Small intestine (tissue), 7 donors: ENCODE data around the gene UMODL1. TPM values are rescaled to one million over a fixed set of nuclear protein-coding genes. Genes with fewer than 3 reads are reported as not detected.

Experiments
- DNase-seq, 2 donors: peaks; one replicate each; pipeline versions ENCODE4 v3.0.0 to v3.0.0-alpha.2; 2013
- FAIRE-seq: peaks from 2 replicates; lab custom pipeline; 2012; peaks lifted over from hg19 to GRCh38; lab: Jason Lieb, UNC
- H3K27ac ChIP-seq, 3 donors: one replicate each; pipeline ENCODE4 v1.5.1; 2013; ENCODE audit warnings: low read length in 2 of 3, mild to moderate bottlenecking in 2 of 3, control low read depth in 1 of 3, inconsistent platforms in 1 of 3, low read depth in 1 of 3, moderate library complexity in 1 of 3
- H3K27me3 ChIP-seq, 3 donors: one replicate each; pipeline ENCODE4 v1.6.1; 2013; ENCODE audit warnings: low read length in 3 of 3, inconsistent platforms in 1 of 3; ENCODE audit not compliant: control insufficient read depth in 3 of 3, insufficient read depth in 3 of 3
- H3K36me3 ChIP-seq, 3 donors: one replicate each; pipeline ENCODE4 v1.6.1; 2013; ENCODE audit warnings: low read length in 3 of 3, inconsistent platforms in 1 of 3, low read depth in 1 of 3, mild to moderate bottlenecking in 1 of 3, moderate library complexity in 1 of 3; ENCODE audit not compliant: control insufficient read depth in 3 of 3, insufficient read depth in 2 of 3
- H3K4me1 ChIP-seq, 3 donors: one replicate each; pipeline ENCODE4 v1.6.1; 2013; ENCODE audit warnings: low read length in 2 of 3, inconsistent platforms in 1 of 3, low read depth in 1 of 3, mild to moderate bottlenecking in 1 of 3, moderate library complexity in 1 of 3; ENCODE audit not compliant: control insufficient read depth in 3 of 3, insufficient read depth in 2 of 3
- H3K4me3 ChIP-seq, 3 donors: one replicate each; pipeline ENCODE4 v1.5.1; 2013; ENCODE audit warnings: low read length in 3 of 3, control low read depth in 1 of 3, inconsistent platforms in 1 of 3, low read depth in 1 of 3, mild to moderate bottlenecking in 1 of 3, moderate library complexity in 1 of 3
- H3K9me3 ChIP-seq, 2 donors: one replicate each; pipeline ENCODE4 v1.6.1; 2013; ENCODE audit warnings: low read depth in 1 of 2, low read length in 1 of 2; ENCODE audit not compliant: control insufficient read depth in 2 of 2, insufficient read depth in 1 of 2
- WGBS, 3 donors: extraction: QIAGEN DNeasy Blood & Tissue Kit; methylation state at CpG; one replicate each; pipeline ENCODE4 v1.1.7; 2013; 5-methylcytosine and 5-hydroxymethylcytosine counted together
- polyA plus RNA-seq, 4 donors: library from polyadenylated mRNA; stranded (reverse) in 3 of 4; unstranded in 1 of 4; fragments of 200-250 nt in 3 of 4; fragments of 120-200 nt in 1 of 4; gene quantifications; one replicate each; pipeline versions ENCODE4 v1.2.1 to v1.2.3, GENCODE V29; 2013
- donor health status: healthy with polysubstance abuse.
- donor health status: control.
- donor health status: control.
- donor health status: Bipolar disorder and iron deficiency.
- donor health status: healthy.

UMODL1 gene
- polyA plus RNA-seq, 4 donors, result 0.43 to 0.67 (median 0.44) TPM; not detected in 1

- DNase-seq (no peak), FAIRE-seq (no peak)
- H3K4me1 ChIP-seq, result peaks cover 0 to 5% (median 0%) of the 10 kb centered on the region in 3 donors
- no peaks in the 10 kb centered on the region for H3K36me3 ChIP-seq
- H3K9me3 ChIP-seq, result peaks cover 0 to 3% of the 10 kb centered on the region in 2 donors
- 91 to 93% (median 92%) methylated on average over 6 of the region's 6 CpGs for WGBS, 3 donors
- H3K27me3 ChIP-seq, result no peaks in the 10 kb centered on the region
- H3K4me3 ChIP-seq, result no peak overlapping the region
- H3K27ac ChIP-seq, result no peak overlapping the region
Observed at GRCh38 chr21:42183374-42184266, 112.5 kb downstream of the UMODL1 start.

DNA sequence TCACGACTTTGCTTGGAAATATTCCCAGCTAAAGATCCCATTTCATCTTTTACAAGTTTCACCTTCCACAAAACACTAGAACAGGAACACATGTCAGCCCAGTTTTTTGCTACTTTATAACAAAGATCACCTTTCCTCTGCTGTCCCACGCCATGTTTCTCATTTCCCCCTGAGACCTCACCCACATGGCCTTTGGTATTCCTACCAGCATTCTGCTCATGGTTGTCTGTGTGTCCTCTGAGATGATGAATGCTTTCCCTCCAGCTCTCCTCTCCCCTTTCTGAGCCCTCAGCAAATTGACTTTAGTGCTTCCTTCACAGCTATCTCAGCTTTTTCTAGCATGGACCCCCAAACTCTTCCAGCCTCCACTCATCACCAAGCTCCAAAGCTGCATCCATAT lies 115.5 kb downstream of the UMODL1 start:
- WGBS, 3 donors, result 76 to 80% (median 79%) methylated on average over 2 of the region's 2 CpGs
- DNase-seq (no peak), FAIRE-seq (no peak)
- no peaks in the 10 kb centered on the region for H3K27me3 ChIP-seq
- H3K27ac ChIP-seq, result peak overlapping the region in 1 of 3 donors; percentile 17
- peaks cover 0 to 5% (median 0%) of the 10 kb centered on the region in 3 donors for H3K4me1 ChIP-seq
- H3K36me3 ChIP-seq, result no peaks in the 10 kb centered on the region
- H3K9me3 ChIP-seq, result peaks cover 0 to 3% of the 10 kb centered on the region in 2 donors
- no peak overlapping the region for H3K4me3 ChIP-seq

DNA sequence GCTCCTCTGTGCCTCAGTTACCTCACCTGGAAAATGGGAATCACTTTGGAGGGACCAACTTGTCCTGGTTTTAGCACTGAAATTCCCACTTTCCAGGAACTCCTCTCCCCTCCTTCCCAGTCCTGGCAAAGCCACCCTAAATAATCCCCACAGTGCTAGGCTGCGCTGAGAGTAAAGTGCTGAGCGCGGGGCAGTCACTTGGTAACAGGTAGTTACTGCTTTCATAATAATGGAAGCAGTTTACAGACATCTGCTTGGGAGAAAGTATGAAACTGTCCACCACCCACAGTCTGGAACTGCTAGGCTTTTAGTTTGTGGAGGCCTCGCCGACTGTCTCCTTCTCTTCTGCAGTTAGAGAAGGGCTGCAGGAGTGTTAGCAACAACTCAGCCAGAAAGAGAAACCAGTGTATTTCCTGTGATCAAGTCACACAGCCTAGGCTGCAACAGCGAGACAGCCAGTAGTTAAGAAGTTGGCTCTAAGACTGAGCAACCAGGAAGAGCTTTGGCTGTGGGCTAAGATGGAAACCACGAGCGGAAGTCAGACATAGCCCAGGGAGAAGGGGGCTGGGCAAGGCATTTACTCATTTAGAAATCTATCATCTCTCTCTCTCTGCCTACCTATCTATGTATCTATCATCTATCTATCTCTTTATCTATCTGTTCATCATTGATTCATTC lies 117.0 kb downstream of the UMODL1 start:
- Histone ChIP-seq H3K4me3 (no peak overlapping the region), H3K4me1 (peaks cover 0 to 5% (median 0%) of the 10 kb centered on the region in 3 donors), H3K9me3 (peaks cover 0 to 3% of the 10 kb centered on the region in 2 donors), H3K27me3 (no peaks in the 10 kb centered on the region), H3K27ac (peak overlapping the region; percentile 19 to 82 (median 72)), H3K36me3 (no peaks in the 10 kb centered on the region)
- FAIRE-seq, result no peak
- peak in 1 of 2 donors; percentile 69 for DNase-seq
- 47 to 77% (median 61%) methylated on average over 8 of the region's 8 CpGs for WGBS, 3 donors

DNA sequence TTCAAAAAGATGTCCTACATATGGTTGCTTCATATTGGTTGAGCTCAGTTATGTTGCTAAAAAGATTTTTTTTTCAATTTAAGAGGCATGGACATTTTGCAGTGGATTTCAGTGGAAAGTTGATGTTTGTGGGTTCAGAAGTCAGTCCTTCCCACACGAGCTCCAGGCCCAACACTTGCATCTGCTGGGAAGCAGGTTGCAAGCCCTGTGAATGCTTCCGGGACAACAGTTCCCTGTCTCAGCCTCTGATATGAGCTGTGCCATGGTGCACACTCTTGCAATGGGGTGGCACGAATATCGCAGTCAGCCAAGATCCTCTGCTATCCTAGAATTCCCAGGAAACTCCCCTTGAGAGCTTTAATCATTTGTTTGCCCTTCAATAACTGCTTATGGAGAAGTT lies 117.5 kb downstream of the UMODL1 start:
- H3K4me3 ChIP-seq, result no peak overlapping the region
- H3K4me1 ChIP-seq, result peaks cover 0 to 5% (median 0%) of the 10 kb centered on the region in 3 donors
- peaks cover 0 to 3% of the 10 kb centered on the region in 2 donors for H3K9me3 ChIP-seq
- no peak for FAIRE-seq
- H3K27ac ChIP-seq, result no peak overlapping the region
- DNase-seq, result no peak
- H3K27me3 ChIP-seq, result no peaks in the 10 kb centered on the region
- H3K36me3 ChIP-seq, result no peaks in the 10 kb centered on the region
- 70 to 79% (median 78%) methylated on average over 4 of the region's 4 CpGs for WGBS, 3 donors

GRCh38 chr21:42189431-42189830 lies 118.3 kb downstream of the UMODL1 start:
- H3K36me3 ChIP-seq, result no peaks in the 10 kb centered on the region
- no peak overlapping the region for H3K27ac ChIP-seq
- no peaks in the 10 kb centered on the region for H3K27me3 ChIP-seq
- peaks cover 0 to 5% (median 0%) of the 10 kb centered on the region in 3 donors for H3K4me1 ChIP-seq
- no peak overlapping the region for H3K4me3 ChIP-seq
- H3K9me3 ChIP-seq, result peaks cover 0 to 3% of the 10 kb centered on the region in 2 donors
- FAIRE-seq (no peak), DNase-seq (no peak)
- WGBS, 3 donors, result 42 to 97% (median 89%) methylated on average over 1 of the region's 1 CpG

GRCh38 chr21:42189860-42190485 lies 118.9 kb downstream of the UMODL1 start:
- Histone ChIP-seq H3K9me3 (peaks cover 0 to 3% of the 10 kb centered on the region in 2 donors), H3K4me3 (no peak overlapping the region), H3K4me1 (peaks cover 0 to 5% (median 0%) of the 10 kb centered on the region in 3 donors), H3K27ac (no peak overlapping the region), H3K36me3 (no peaks in the 10 kb centered on the region), H3K27me3 (no peaks in the 10 kb centered on the region)
- no peak for DNase-seq
- WGBS, 3 donors, result 73 to 83% (median 79%) methylated on average over 11 of the region's 11 CpGs
- no peak for FAIRE-seq

DNA sequence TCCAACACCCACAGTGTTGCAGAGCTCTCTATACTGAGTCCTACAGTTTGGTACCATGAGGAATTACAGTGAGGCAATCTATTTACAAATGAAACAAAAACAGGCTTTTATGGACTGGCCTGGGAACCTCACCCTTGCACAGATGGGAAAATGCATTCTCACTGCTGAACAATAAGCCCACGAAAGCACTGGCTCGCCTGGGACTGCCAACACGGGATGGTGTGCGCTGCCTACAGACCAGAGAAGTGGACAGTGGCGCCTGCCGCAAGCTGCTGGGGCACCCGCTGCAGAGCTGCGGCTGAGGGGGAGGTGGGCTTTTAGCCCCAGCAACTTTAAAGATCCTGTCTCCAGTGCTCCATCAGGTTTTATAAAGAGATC lies 119.4 kb downstream of the UMODL1 start:
- Histone ChIP-seq H3K9me3 (peaks cover 0 to 3% of the 10 kb centered on the region in 2 donors), H3K4me3 (no peak overlapping the region), H3K27ac (no peak overlapping the region), H3K36me3 (no peaks in the 10 kb centered on the region), H3K4me1 (peaks cover 0 to 5% (median 0%) of the 10 kb centered on the region in 3 donors), H3K27me3 (no peaks in the 10 kb centered on the region)
- FAIRE-seq, result no peak
- no peak for DNase-seq
- 90 to 95% (median 92%) methylated on average over 8 of the region's 8 CpGs for WGBS, 3 donors

DNA sequence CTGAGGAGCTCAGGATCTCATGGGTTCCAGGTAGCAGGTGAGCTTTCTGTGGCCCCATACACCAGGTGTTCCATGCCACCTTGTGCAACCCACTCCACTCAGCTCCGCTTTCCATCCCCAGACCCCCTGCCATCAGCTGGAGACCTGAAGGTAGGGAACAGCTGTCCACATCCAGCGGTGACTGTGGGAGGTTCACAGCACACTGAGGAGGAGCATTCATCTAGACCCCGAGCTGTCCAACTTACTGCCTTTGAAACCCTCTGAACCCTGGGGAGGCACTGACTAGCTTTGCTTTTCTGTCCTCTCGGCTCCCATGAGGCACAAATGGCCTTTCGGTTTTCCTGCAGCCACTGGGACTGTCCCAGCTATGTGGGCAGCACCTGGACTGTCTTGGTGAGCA lies 119.9 kb downstream of the UMODL1 start:
- Histone ChIP-seq H3K27me3 (no peaks in the 10 kb centered on the region), H3K9me3 (peaks cover 0 to 3% of the 10 kb centered on the region in 2 donors), H3K4me3 (no peak overlapping the region), H3K4me1 (peaks cover 0 to 5% (median 0%) of the 10 kb centered on the region in 3 donors), H3K27ac (no peak overlapping the region), H3K36me3 (no peaks in the 10 kb centered on the region)
- DNase-seq (no peak), FAIRE-seq (no peak)
- 93 to 95% (median 94%) methylated on average over 5 of the region's 5 CpGs for WGBS, 3 donors
